ENCODE data around the gene GPR183.

DNA sequence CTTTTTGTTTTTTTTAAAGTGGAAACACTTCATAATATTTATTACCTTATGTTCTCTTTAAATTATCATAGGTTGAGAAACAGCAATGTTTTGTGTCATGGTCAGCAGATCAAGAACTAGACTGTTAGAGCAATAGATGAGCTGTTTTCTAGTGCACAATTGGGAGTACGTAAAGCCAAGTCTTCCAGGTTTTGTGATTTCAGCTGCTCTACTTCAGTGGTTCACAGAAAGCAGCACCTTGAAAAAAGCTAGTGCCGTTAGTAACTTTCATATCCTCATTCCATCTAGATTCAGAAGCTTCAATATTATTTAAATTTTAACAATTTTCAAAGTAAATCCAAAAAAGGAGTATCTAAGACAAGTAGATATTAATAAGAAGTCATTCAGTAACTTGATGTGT lies 50.9 kb downstream of the GPR183 start:
- TF ChIP-seq CTCF (IDR thresholded peaks at IDR 0.05) (no peak), POLR2A (IDR thresholded peaks at IDR 0.05; ENCODE audit: low read depth) (no peak), POLR2AphosphoS5 (IDR thresholded peaks at IDR 0.05) (no peak), EP300 (IDR thresholded peaks at IDR 0.05) (no peak)
